AML-193 (cell line): ENCODE data around the gene AURKA.
A peak's percentile ranks its signal among the peaks of the same experiment; 100 is the strongest.
"Not testable (repeated sequence)": the region's sequence is repeated elsewhere in the genome, so short reads cannot be mapped to it uniquely, and the experiment has no call there.

ENCODE experiments used
- DNase-seq, 2 experiments: peaks; one replicate each; lab custom pipeline; 2025; lab: John Stamatoyannopoulos, UW

Gene AURKA

DNA sequence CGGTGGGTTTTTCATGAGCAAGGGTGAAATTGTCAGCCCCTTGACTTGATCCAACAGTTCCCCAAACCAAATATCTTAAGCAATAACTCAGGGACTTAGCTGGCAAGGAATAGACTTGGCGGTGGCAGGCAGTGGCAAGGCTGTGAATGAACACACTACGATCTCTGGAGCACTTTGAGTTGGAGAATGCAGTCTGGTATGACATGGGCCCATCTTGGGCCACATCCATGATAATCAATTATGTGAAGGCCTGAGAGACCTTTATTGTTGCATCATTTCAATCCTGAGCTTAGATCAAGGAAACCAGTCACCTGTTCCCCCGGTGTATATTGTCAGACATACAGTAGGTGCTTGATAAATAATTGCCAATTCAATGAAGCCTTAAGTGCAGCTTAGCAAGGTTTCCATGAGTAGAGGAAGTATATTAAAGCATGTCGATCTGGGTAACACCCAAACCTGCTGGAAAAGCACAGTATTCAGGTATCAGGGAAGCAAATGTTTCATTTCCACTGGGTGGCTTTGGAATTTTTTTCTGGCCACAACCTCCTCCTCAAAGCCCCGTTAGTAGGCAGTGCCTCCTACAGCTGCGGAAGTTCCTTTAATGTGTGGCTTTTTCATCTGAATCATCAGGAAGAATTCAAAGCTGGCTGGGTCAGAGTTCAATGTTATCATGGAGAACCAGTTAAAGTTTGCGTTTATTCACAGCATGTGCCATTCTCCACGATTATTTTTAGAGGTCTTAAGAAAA, 30.2 kb upstream of the AURKA start:
- DNase-seq, result peak in 1 of 2 experiments; percentile 19

DNA sequence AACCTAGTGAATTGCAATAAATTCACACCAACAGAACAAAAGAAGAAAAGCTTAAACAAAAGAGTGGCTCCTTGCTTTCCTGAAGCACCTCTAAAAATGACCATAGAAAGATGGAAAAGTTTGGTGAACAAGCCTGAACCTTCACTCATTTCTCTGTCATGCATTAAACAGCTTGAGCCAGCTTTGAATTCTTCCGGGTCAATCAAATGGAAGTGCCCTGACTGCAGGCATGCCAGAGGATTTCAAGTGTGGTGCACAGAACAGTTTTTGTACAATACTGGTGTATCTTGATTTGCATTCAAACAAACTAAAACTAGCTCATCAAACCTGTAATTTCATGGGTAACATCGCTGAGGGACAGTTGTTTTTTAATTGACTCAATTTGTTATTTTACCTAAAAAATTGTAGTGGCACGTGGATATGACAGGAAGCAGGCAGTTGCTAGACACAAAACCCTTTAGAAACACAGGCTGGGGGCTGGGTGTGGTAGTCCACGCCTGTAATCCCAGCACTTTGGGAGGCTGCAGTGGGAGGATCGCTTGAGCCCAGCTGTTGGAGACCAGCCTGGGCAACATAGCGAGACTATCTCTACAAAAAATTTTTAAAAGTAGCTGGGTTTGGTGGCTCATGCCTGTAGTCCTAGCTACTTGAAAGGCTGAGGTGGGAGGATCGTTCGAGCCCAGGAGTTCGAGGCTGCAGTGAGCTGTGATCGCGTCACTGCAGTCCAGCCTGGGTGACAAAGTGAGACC, 29.1 kb upstream of the AURKA start:
- no peak for DNase-seq

DNA sequence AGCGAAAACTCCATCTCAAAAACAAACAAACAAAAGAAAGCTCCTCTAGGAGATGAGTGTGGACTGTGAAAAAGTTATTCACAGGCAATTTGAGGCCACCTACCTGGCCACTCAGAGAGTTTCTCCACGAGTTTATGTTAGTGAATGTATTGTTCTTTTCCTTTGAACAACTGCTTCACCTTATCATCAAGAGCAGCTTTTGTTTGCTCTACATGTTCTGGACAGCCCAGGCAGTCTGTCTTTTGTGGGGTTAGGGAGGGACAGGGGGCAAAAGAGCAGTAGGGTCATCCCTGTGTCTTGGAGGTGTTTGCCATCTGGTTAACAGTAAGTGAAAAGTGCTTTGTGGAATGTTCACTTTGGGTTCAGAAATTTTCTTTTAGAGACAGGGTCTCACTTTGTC, 28.0 kb upstream of the AURKA start:
- no peak for DNase-seq

DNA sequence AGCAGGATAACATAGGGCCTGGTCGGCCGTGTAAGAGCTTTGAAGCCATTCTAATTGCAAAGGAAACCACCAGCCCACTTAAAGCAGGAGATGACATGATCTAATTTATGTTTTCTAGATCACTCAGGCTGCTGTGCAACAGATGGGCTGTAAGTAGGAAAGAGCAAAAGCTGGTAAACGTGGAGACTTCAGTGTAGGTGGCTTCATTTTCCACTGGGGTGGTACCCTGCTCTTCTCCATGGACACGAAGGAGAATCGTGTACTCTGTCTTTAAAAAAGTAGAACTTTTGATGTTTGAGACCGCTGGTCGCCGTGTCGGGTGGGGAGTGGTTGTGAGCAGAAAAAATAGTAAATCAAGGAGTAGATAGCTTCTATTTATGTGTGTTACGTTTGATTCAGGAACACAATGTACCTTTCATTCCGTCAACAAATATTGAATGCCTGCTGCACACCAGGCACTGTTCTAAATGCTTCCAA, 26.4 kb upstream of the AURKA start:
- DNase-seq, result no peak

DNA sequence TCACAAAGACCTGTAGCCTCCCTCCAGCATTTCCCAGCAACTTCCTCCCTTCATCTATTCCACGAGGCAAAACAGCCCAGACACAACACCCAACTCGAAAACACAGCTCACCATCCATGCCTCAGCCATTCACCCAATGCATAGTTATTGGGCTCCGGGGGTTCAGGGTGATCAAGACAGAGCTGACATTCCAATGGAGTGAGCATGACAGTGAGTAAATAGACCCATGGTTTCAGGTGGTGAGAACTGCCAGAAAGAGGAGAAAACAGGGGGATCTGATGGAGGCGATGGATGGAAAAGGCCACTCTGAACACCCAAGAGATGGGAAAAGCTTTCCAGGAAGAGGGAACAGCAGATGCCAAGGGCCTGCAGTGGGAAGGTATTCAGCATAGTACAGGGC, 25.9 kb upstream of the AURKA start:
- DNase-seq, result no peak

DNA sequence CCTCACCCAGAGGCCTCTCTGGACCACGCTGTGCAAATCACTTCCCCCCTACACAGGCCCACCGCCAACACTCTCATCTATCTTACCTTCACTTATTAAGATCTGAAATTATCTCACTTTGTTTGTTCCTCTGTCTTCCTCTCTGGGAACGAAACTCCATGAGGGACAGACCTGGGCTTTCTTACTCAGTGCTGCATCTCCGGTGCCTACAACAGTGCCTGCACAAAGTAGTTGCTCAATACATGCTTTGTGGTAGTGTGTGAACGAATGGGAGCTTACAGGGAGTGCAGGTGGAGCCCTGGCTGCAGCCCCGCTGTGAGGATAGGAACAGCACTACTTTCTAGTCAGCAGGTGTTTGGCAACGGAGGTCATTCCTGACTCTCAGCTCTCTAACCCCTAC, 25.4 kb upstream of the AURKA start:
- no peak for DNase-seq

DNA sequence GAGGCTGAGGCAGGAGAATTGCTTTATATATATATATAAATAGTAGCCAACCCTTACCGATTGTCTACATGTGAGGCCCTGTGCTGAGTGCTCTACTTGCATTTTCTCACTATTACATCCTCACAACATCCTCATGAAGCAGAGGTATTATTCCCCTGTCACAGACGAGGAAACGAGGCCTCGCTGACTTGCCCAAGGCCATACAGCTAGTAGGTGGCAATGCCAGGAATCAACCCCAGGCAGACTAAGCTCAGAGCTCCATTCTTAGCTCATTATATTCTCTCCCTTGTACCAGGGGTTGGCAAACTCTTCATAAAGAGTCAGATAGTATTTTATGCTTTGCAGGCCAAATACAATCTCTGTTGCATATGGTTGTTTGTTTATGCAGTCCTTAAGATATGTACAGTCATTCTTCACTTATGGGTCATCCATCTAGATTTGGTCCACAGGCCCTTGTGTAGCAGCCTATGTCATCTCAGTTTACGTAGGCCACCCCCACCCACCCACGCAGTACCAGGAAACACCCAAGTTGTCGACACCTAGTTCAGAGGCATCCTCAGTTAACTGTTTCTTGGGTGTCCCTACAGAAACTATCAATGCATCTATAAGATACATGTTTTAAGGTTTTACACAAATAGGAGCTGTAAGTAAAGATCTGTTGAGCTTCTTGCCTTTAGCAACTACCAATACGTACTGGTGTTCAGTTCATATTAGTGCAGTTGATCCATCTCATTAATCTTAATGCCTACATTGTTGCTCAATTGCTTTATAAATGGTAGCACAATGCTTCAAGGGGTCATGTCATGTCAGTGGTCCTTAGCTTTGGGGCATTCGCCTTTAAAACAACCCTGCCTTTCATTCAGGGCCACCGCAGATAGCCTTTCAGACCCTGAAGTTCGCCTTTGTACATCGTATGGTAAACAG, 23.1 kb upstream of the AURKA start:
- no peak for DNase-seq

DNA sequence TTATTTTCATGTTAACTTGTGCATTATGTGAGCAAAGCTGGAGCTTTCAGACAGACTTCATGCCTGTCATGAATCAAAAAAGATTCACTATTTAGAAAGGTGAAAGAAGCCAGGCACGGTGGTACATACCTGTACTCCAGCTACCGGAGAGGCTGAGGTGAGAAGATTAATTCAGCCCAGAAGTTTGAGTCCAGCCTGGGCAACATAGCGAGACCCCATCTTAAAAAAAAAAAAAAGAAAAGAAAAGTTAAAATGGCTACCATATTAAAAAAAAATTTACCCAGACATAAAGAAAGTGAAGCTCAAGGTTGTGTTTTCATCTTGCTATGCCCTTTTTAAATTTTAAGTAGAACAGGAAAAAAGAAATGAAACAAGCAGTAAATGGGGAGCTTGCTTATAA, 20.9 kb upstream of the AURKA start:
- no peak for DNase-seq

DNA sequence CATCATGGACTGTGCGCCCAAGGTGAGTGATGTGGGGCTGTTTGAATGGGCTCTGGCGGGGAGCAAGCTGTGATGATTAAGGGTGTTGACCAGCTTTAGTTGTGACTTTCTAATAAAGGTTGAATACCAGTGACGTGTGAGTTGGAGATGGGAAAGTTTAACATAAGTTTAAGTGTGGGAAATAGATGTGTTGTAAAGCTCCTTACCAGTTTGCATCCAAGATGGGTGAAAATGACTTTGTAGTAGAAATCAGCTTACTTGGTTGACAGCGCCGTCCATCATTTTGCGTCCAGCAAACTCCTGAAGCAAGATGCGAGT, 20.4 kb upstream of the AURKA start:
- no peak for DNase-seq

DNA sequence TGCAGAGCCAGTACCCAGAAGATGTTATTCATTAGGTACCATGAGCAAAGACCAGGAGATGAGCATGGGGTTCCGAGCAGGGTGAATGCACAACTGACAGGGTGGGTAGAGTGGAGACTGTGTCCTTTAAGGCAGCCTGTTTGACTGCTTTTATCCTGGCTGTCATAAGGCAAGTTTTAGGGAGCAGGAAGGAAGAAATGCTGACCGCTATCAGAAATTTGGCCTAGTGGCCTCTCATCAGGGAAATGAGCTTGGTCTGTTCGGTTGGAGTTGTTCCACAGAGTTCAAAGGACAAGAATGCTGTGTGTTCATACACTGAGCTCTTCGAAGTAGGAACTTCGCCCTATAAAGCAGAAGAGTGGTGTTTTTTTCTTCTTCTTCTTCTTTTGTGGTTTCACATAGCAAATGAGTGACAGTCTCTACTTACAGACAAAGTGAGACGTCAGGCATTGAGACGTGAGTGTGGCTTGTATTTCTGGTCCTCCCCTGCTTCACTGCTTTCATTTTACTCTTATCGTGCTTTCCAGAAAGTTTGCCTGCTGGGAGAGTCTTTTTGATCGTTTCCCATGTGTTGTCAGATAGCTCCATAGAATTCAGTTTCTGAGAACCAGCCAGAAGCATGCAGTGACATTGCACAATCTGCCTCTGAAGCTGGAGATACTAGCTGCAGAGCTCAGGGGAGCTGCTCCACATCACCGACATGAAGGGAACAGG, 19.9 kb upstream of the AURKA start, which contains the start of gene CASS4:
Gene CASS4 (plus strand): TSS at position 502 of the 714 bp plus-strand sequence. CDS start 199 bp downstream, at position 701.
- peak; percentile 86 to 88 for DNase-seq

DNA sequence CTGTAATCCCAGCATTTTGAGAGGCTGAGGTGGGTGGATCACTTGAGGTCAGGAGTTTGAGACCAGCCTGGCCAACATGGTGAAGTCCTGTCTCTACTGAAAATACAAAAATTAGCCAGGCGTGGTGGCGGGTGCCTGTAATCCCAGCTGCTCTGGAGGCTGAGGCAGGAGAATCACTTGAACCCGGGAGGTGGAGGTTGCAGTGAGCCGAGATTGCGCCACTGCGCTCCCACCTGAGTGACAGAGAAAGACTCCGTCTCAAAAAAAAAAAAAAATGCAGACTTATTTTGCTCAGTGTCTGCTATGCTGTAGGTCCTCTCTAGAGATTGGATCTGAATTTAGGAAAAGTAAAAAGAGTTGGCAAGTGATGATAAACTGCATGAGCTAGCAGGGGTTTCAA, 19.3 kb upstream of the AURKA start:
- DNase-seq, result not testable (repeated sequence)

DNA sequence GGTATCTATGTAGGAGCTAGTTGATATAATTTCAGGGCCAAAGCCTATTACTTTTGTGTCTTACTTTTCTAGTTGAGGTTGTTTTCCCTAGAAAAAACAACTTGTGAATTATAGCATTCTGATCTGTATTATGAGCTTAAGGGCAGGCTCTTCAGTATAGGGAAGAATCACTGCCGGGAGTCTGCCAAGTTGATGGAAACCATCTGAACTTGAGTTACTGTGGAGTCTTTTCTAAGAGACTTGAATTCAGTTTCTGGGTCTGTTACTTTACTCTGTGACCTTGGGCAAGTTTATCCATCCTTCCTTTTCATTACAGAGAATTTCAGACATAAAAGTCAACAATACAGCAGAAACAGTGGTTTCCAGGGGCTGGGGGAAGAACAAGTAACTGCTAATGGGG, 17.9 kb upstream of the AURKA start:
- no peak for DNase-seq

DNA sequence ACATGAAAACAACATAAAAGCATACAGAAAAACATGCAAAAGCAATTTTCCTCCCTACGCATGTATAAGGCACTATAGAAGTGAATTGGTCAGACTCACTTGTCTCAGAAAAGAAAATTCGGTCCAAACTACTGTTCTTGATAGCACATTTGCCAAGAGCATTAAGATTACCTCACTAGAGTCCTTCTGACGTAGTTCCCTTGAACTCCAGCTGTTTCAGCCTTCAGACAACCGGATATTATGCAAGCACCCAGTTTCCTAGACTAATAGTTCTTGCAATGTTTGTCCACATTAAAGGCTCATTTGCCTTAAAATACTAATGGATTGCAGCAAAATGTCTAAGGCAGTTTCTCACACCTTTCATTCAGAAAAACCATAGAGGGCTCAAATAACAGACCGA, 17.5 kb upstream of the AURKA start:
- peak; percentile 80 for DNase-seq

DNA sequence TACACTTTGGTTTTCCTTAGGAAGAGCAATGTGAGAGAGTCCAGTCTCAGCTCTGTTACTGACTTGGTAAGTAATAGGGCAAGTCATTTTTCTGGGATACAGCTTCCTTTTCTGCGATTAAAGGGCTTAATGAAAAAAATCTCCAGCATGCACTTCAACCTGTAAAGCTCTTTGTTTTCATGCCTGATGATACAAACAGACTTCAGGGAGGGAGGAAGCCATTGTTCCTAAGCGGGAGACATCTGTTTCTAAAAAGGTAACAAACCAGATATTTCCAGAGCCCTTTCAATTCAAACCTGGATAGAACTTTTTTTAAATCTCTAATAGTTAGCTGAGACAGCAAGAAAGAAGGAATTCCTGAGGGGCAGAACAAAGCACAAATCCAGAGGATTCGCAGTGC, 14.9 kb upstream of the AURKA start:
- no peak for DNase-seq

DNA sequence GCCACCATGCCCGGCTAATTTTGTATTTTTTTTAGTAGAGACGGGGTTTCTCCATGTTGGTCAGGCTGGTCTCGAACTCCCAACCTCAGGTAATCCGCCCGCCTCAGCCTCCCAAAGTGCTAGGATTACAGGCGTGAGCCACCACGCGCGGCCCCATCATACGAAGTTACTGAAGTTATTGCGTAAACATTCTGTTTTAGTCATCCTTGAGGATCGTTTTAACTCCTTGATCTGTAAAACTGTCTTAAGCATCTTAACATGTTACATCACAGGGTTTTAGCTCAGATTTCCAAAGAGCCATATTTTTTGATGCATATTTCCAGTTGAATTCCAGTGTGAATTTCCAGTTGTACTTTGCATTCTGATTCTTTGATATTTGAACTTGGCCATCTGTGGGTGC, 13.3 kb upstream of the AURKA start:
- DNase-seq, result not testable (repeated sequence)

DNA sequence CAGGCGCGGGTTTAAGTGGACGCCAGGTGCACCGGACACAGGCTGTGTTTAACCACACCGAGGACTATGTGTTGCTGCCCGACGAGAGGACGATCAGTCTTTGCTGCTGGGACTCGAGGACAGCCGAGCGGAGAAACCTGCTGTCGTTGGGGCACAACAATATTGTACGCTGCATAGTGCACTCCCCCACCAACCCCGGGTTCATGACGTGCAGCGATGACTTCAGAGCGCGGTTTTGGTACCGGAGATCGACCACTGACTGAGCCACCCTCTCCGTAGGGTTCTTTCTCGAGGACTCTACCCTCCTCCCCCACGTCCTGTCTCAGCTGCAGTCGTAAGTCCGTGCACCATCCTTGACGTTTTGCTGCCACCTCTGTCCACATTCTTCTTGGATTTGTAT, 11.4 kb upstream of the AURKA start:
- DNase-seq, result no peak

DNA sequence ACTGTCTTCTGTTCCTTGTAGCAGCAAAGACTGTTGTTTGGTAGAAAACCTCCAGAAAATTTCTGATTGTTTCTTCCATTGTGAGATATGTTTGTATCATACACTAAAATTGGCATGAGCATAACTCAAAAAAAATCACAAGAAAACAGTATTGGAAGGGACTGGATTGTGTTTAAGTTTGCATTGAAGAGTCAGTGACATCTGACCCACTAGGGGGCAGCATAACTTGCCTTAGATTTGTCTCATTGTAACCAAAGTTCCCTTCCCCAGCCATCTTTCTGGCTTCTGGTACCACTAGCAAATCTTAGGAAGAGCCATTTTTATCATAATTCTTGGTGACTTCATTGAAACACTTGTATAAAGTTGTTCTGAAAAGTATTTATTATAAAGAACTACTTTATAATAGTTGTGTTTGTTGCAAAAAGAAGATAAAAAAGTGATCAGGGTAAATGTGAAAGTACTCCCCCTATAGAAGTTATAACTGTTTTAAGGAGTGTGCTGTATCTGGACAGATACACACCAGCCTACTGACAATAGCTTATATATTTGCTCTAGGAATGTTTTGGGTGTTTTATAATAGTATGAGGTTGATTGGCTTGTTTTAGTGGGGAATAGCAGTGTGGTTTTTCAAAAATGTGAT, 8.1 kb upstream of the AURKA start:
- DNase-seq, result peak; percentile 59 to 70

DNA sequence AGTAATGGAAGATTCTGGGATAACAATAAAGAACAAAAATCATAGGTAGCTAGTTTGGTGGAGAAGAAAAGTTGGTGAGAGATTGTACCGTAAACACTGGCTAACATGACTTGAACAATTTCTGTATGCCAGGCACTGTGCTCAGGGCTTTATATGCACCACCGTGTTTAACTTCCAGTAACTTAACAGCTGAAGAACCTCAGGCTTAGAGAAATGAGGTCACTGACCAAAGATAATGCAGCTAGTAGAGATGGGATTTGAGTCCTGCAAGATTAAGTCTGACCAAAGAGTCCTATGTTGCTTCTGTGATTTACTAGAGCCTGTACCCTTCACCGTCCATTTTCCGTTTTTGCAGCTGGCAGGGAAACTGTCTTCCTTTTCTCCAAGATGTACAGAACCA, 3.2 kb upstream of the AURKA start:
- DNase-seq, result no peak

DNA sequence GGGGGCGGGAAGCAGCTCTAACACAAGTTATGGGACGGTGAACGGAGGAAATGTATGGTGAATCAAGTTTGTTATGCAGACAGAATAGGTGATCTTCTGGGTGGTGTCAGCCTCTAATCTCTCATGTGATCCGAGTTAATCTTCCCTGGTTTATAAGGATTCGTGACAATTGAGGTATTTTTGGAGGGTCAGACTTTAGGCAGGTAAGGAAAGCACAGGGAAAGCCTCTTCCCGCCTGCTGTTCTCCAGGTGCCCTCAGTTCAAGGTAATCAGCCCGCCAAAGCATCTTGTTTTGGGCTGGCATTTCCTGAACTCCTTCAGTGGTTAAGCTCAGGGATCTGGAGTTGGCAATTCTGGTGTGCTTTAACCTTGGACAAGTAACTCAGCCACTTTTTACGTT, 1.6 kb upstream of the AURKA start:
- DNase-seq, result no peak

DNA sequence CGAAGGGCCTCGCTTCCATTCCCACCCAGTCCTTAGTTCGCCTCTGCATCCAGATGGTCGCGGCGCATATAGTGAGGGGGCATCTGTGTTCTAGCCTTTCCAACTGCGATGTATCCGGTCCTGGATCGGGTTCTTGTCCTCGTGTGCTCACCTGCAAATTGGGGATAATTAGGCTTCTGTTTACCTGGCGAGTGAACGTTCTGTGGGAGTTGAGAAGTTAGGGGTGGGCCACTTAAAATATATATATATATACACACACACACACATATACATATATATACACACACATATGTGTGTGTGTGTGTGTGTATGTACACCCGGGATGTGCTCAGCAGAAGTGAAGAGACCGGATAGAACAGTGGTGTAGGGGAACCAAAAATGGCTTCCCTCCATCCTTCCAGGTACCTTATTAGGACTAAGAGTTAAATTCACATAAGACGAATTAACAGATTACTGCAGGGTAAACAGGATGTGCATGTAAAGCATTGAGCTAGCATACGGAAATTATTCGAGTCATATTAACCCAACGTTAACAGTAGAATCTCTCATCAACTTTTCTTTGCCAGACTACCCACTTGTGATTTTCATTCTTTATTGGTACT, 967 bp upstream of the AURKA start:
- DNase-seq, result no peak

DNA sequence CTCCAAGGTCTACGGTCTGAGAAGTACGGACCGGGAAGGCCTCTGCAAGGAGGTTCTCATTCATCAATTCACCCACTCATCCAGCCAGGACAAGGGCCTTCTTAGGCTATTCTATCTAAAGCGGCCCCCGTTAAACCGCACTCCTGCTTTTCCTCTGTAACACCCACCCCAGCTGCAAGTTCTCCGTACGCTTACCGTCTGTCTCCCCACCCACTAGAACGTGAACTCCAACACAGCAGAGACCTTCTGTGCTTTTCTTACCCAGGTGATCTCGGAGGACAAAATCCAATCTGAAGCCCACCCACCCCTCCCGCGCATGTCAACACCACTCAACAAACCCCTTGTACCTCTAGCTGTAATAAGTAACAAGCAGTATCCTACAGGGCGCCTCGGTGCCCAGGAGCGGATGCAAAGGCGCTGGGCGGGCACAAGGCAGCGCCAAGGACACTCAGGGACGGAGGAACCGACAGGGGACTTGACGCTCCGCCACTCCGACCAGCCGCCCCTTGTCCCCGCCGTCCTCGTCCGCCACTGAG, 351 bp downstream of the AURKA start:
- DNase-seq, result no peak
